HCT116 (cell line): ENCODE results near the gene KCNC1. TPM values are rescaled to one million over a fixed set of nuclear protein-coding genes. Genes with fewer than 3 reads are reported as not detected.

ENCODE experiments used
- ATAC-seq: fragments of 200-7000 bp; cut with Tn5 transposase; 2 replicates; pipeline ENCODE4 v1.9.1; 2020; ENCODE audit warnings: mild to moderate bottlenecking, moderate library complexity
- BruUV-seq: library from RNA; stranded (reverse); fragments of 400-500 nt; replicated peaks from 2 replicates; lab custom pipeline; 2021; lab: Mats Ljungman, UMichigan
- CTCF ChIA-PET: fragments of 300-600 bp; sonication (Branson Sonifier 250); formaldehyde crosslinking; loops from one replicate; lab custom pipeline; 2021; ENCODE audit warnings: antibody characterized with exemption; lab: Charles Lee
- POLR2A ChIA-PET: fragments of 300-600, 350-600 bp; sonication (Branson Sonifier 250); formaldehyde crosslinking; loops from one replicate; lab custom pipeline; 2021; ENCODE audit warnings: antibody characterized with exemption; lab: Charles Lee
- RAD21 ChIA-PET, 2 experiments: fragments of 300-600 bp; sonication (Branson Sonifier 250); formaldehyde crosslinking; loops; one replicate each; lab custom pipeline; 2023; ENCODE audit warnings: low total read pairs in 2 of 2; ENCODE audit not compliant: uncharacterized antibody in 2 of 2, unreplicated experiment in 2 of 2, low non-redundant PET in 1 of 2; lab: Charles Lee
- DNase-seq: peaks from one replicate; pipeline ENCODE4 v3.0.0-alpha.2; 2010; ENCODE audit warnings: low read depth, low spot score
- H2AFZ ChIP-seq: fragments of 200-600 bp; shearing (Covaris generic), sonication (generic); 2 replicates; pipeline ENCODE4 v1.6.1; 2017; ENCODE audit warnings: low read depth, mixed run types, mixed read lengths, antibody characterized with exemption, low read length; ENCODE audit not compliant: poor library complexity, severe bottlenecking
- H3K27ac ChIP-seq: 2 replicates; pipeline ENCODE4 v1.5.1; 2012; ENCODE audit warnings: low read depth, low read length
- H3K27me3 ChIP-seq: fragments of 200-600 bp; sonication (generic); 2 replicates; pipeline ENCODE4 v1.6.1; 2016; ENCODE audit warnings: mixed run types, low read length, mixed read lengths; ENCODE audit not compliant: insufficient read depth
- H3K36me3 ChIP-seq, 2 experiments: fragments of 200-500 bp in 1 of 2; fragments of 200-600 bp in 1 of 2; sonication (Bioruptor generic) in 1 of 2; sonication (generic) in 1 of 2; 2 replicates each; pipeline versions ENCODE4 v1.5.1 to v1.6.1; 2014 to 2016; ENCODE audit warnings: low read length in 2 of 2, inconsistent platforms in 1 of 2, mixed read lengths in 1 of 2, mixed run types in 1 of 2; ENCODE audit not compliant: insufficient read depth in 2 of 2, control insufficient read depth in 1 of 2
- H3K4me1 ChIP-seq, 2 experiments: fragments of 200-600 bp in 1 of 2; sonication (generic) in 1 of 2; 2 replicates each; pipeline versions ENCODE4 v1.5.1 to v1.6.1; 2012 to 2017; ENCODE audit warnings: low read length in 2 of 2, inconsistent platforms in 1 of 2, mild to moderate bottlenecking in 1 of 2, mixed read lengths in 1 of 2, mixed run types in 1 of 2, moderate library complexity in 1 of 2; ENCODE audit not compliant: insufficient read depth in 2 of 2, control insufficient read depth in 1 of 2
- H3K4me2 ChIP-seq: fragments of 200-600 bp; sonication (generic); 2 replicates; pipeline ENCODE4 v1.6.1; 2017; ENCODE audit warnings: mixed run types, low read length, mixed read lengths
- H3K4me3 ChIP-seq, 2 experiments: fragments of 200-600 bp in 1 of 2; sonication (generic) in 1 of 2; replicated peaks in 1 of 2; 2 replicates each; pipeline ENCODE4 v1.5.1; 2011 to 2016; ENCODE audit warnings: low read length in 2 of 2, control low read depth in 1 of 2, low read depth in 1 of 2, mild to moderate bottlenecking in 1 of 2, mixed read lengths in 1 of 2, mixed run types in 1 of 2
- H3K79me2 ChIP-seq: fragments of 200-600 bp; sonication (generic); 2 replicates; pipeline ENCODE4 v1.6.1; 2017; ENCODE audit warnings: mild to moderate bottlenecking, mixed run types, low read length, moderate library complexity, mixed read lengths; ENCODE audit not compliant: insufficient read depth
- H3K9ac ChIP-seq: fragments of 200-600 bp; sonication (generic); 2 replicates; pipeline ENCODE4 v1.6.1; 2016; ENCODE audit warnings: low read length, mixed read lengths
- H3K9me2 ChIP-seq: fragments of 200-600 bp; sonication (generic), shearing (Covaris generic); 2 replicates; pipeline ENCODE4 v1.6.1; 2017; ENCODE audit warnings: mixed run types, mild to moderate bottlenecking, moderate library complexity; ENCODE audit not compliant: insufficient read depth
- H3K9me3 ChIP-seq, 2 experiments: fragments of 200-500 bp in 1 of 2; fragments of 200-600 bp in 1 of 2; sonication (Bioruptor generic) in 1 of 2; sonication (generic) in 1 of 2; 2 replicates each; pipeline ENCODE4 v1.6.1; 2014 to 2017; ENCODE audit warnings: low read length in 2 of 2, mixed read lengths in 2 of 2, inconsistent platforms in 1 of 2, low read depth in 1 of 2, mild to moderate bottlenecking in 1 of 2, mixed run types in 1 of 2, moderate library complexity in 1 of 2; ENCODE audit not compliant: control insufficient read depth in 1 of 2, insufficient read depth in 1 of 2
- H4K20me1 ChIP-seq: fragments of 200-600 bp; sonication (generic), shearing (Covaris generic); 2 replicates; pipeline ENCODE4 v1.6.1; 2017; ENCODE audit warnings: mixed run types, mild to moderate bottlenecking, moderate library complexity; ENCODE audit not compliant: insufficient read depth
- CBX3 ChIP-seq: IDR thresholded peaks from 2 replicates; pipeline ENCODE4 v1.6.1; 2012; ENCODE audit warnings: low read depth
- CEBPB ChIP-seq: IDR thresholded peaks from 2 replicates; pipeline ENCODE4 v1.6.1; 2012; ENCODE audit warnings: low read depth
- CTCF ChIP-seq, 3 experiments: fragments of 200-600 bp in 1 of 3; sonication (generic) in 1 of 3; IDR thresholded peaks in 2 of 3; conservative IDR thresholded peaks in 1 of 3; 2 replicates each; pipeline ENCODE4 v1.5.1; 2012 to 2017; ENCODE audit warnings: low read depth in 2 of 3, low read length in 2 of 3, antibody characterized with exemption in 1 of 3, borderline replicate concordance in 1 of 3, control low read depth in 1 of 3, mild to moderate bottlenecking in 1 of 3, mixed read lengths in 1 of 3, mixed run types in 1 of 3, moderate library complexity in 1 of 3; ENCODE audit not compliant: insufficient read depth in 1 of 3
- POLR2AphosphoS5 ChIP-seq: IDR thresholded peaks from 2 replicates; pipeline ENCODE4 v1.6.1; 2011; ENCODE audit warnings: mild to moderate bottlenecking, low read depth, low read length, moderate library complexity
- REST ChIP-seq: IDR thresholded peaks from 2 replicates; pipeline ENCODE4 v1.6.1; 2012; ENCODE audit warnings: low read depth
- SP1 ChIP-seq: IDR thresholded peaks from 2 replicates; pipeline ENCODE4 v1.6.1; 2012; ENCODE audit warnings: low read depth
- SRF ChIP-seq: IDR thresholded peaks from 2 replicates; pipeline ENCODE4 v1.6.1; 2012; ENCODE audit warnings: low read depth
- intact Hi-C: fragments of 100-400 bp; cut with micrococcal nuclease; formaldehyde crosslinking; loops from 2 replicates; pipeline ENCODE4 v1.10.0; 2022
- total RNA-seq: library from RNA; stranded (reverse); gene quantifications from one replicate; pipeline ENCODE4 v1.2.1, GENCODE V29; 2021; ENCODE audit not compliant: unreplicated experiment

KCNC1 gene
- total RNA-seq, 1 experiment from 2014 or later: 0.12 TPM

GRCh38 chr11:17772704-17773600 is 38.4 kb downstream of the KCNC1 start:
- Histone ChIP-seq H2AFZ (no peak overlapping the region), H3K4me3 (no peak overlapping the region), H3K36me3 (no peaks in the 10 kb centered on the region), H3K27ac (no peak overlapping the region), H3K9me2 (no peaks in the 10 kb centered on the region), H4K20me1 (no peaks in the 10 kb centered on the region), H3K27me3 (no peaks in the 10 kb centered on the region), H3K4me1 (peaks cover 3 to 6% of the 10 kb centered on the region in 2 experiments; a peak in 3 of 4 replicates), H3K79me2 (no peaks in the 10 kb centered on the region), H3K9me3 (no peaks in the 10 kb centered on the region), H3K4me2 (no peak overlapping the region), H3K9ac (no peak overlapping the region)
- ATAC-seq (no peak), DNase-seq (no peak)
- ChIA-PET POLR2A (no interaction called here), CTCF (no interaction called here), RAD21 (no interaction called here)
- intact Hi-C loops: no loop called here
- no peak for TF ChIP-seq CTCF (IDR thresholded peaks at IDR 0.05 in 2 of 3, conservative IDR thresholded peaks at IDR 0.05 in 1 of 3; ENCODE audit: borderline replicate concordance in 1 of 3, insufficient read depth in 1 of 3, low read depth in 2 of 3, low read length in 2 of 3)
- TF ChIP-seq POLR2AphosphoS5: no peak
- no peak for TF ChIP-seq REST
- no peak for TF ChIP-seq CEBPB
- TF ChIP-seq SP1: no peak
- no peak for TF ChIP-seq CBX3
- TF ChIP-seq SRF: no peak
- BruUV-seq: no TSS peak
